NCI-H510A treated with DMSO at 0.1 percent for 48 hours (cell line): ENCODE results near the gene PDE4B.
"Not testable (repeated sequence)": the region's sequence is repeated elsewhere in the genome, so short reads cannot be mapped to it uniquely, and the experiment has no call there.

Experiments
- DNase-seq: peaks from one replicate; lab custom pipeline; 2025; lab: John Stamatoyannopoulos, UW

The PDE4B gene

DNA sequence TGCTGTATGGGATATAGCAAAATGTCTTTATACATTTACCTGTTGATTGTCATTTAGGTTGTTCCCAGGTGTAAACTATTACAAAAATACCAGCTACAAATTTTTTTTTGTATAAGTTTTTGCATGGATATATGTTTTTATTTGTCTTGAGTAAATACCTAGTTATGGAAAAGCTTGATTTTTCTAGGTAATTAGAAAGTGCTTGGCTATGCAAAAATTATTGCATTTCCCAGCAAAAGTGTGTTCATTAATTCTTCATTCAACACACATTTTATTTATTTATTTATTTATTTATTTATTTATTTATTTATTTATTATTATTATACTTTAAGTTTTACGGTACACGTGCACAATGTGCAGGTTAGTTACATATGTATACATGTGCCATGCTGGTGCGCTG, 22.1 kb downstream of the PDE4B start:
- DNase-seq = no peak

DNA sequence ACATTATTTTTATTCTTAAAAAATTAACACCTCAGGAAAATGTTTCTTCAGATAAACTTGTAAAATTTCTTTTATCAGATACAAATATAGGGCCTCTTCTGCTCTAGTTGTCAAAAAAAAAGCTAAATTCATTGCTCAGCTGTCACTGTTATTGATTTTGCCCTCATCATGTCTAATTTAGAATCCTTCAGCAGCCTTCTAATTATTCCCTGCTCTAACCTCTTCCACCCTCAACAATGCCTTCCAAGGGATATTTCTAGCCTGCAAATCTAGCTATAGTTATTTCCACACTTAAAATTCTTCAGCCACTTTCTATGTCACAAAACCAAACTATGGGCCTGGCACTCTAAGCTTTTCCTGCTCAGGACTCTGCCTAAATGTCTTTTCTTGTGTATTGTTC, 25.2 kb downstream of the PDE4B start:
- no peak for DNase-seq

DNA sequence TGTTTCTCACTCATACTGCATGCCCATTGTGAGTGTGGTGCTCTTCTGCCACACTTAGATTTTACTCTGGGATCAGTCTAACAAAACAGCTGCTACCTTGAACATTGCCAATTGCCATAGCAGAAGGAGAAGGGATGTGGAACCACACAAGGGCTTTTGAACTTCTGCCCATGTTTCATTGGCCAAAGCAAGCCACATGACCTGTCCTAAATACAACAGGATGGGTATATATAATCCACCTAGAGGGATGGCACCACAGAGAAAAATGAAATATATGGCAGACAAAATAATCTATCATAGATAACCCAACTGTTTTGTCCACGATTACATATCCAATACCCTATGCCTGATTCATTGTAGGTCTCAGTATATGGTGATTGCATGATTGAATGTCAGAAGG, 26.3 kb downstream of the PDE4B start:
- no peak for DNase-seq

DNA sequence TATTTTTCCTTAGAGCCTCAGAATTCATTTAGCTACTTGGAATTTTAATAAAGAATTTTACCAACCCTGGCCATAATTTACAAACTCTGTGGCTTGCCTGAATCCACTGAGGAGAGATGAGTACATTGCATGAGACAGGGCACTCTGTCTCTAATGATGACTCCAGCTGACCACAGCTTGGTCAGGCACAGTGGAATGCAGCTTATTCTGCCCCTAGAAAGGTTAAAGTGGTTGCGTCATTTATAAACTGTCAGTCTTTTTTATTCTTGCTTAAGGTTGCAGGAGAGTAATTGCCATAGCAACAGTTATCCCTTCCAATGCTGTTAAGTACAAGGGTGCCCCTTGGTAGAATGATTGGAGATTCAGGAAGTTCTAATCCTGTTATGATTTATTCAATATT, 28.3 kb downstream of the PDE4B start:
- DNase-seq = no peak

DNA sequence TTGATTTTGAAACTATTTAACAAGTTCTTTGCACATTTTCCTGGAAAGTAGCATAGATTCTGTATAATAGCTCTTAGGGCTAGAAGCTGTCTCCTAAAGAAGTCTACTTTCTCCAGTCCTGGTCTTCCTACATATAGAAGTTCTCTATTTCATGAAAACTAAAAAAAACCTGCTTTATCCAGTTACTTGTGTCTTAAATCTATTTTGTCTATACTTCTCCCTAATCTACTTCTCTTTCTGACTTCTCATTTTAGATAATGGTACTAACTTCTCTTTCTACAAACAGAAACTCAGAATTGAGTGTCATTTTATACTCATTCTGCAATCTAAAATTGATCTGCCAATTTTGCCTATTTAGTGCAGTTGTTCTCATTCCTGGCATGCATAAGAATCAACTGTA, 28.7 kb downstream of the PDE4B start:
- no peak for DNase-seq

DNA sequence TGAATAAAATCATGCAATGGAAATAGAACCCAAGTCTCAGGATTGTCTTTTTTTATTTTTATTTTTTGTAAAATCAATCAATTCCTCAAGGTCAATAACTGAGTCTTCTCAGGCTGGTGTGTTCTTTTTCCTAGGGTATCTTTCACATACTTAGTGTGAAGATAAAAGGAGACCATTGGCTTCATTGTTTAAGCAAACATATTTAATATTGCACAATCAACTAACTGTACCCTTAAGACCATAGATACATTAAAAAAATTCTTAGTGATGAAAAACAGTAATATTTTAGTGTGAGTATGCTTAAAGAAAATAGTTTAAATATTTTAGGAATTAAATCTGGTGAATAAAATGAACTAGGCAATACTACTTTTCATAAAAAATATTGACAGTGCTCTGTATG, 31.4 kb downstream of the PDE4B start:
- no peak for DNase-seq

DNA sequence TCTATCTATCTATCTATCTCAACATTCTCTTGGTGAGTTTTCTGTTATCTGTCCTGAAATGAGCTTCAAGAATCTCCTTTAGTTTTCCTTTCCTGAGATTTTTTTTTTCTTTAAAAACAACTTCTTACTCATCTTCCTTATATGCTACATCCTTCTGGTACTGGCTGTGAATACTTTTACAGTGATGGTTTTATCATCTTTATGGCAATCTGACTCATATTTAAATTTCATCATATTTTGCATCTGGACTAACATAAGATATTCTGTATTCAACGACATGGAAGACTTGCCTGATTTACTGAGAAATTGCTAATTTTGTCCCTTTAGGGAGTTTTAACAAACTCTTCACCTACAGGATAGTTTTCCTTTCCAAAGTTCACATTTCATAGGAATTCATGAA, 33.0 kb downstream of the PDE4B start:
- DNase-seq = no peak

DNA sequence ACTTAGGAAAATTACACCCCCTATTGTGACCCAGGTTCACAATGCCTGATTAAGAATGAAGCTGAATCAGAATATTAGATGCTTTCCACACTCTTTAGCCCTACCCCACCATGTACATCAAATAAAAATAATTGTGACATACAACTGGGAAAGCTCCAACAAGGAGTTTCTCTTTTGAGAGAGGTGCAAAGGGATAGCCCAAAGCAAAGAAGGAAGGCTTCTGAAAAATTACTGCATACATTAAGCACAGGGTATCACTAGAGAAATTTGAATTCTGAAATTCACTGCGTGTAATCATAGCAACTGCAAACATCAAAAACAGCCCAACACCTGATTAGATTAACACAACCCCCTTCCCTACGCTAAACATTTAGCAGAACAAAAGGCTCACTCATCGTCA, 34.1 kb downstream of the PDE4B start:
- no peak for DNase-seq

DNA sequence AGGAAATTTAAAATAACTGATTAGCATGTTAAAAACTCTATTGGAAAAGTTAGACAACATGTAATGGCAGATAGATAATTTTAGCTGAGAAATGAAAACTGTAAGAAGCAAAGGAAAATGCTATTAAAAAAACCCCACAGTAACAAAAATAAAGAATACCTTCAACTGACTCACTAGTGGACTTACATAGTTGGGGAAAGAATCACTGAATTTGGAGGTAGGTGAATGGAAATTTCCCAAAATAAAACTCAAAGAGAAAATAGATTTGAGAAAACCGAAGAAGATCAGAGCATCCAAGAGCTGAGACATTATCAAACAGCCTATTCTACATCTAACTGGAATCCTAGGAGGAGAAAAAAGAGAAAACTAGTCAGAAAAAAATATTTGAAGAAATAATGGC, 34.7 kb downstream of the PDE4B start:
- DNase-seq = no peak

DNA sequence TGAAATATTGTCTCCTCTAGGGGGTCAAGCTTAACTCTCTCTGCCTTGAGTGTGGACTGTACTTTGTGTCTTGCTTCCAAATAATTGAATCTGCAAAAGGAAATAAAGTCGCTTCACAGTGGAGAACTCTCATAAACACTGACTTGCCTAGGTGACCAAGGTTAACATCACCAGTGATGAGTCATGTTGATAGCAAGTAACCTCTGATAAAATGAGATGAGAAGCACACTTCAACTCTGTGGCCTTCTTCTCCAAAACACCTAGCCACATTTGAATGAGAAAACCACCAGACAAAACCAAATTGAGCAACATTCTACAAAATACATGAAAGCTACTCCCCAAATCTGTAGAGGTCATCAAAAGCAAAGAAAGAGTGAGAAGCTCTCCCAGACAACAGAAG, 37.6 kb downstream of the PDE4B start:
- no peak for DNase-seq

DNA sequence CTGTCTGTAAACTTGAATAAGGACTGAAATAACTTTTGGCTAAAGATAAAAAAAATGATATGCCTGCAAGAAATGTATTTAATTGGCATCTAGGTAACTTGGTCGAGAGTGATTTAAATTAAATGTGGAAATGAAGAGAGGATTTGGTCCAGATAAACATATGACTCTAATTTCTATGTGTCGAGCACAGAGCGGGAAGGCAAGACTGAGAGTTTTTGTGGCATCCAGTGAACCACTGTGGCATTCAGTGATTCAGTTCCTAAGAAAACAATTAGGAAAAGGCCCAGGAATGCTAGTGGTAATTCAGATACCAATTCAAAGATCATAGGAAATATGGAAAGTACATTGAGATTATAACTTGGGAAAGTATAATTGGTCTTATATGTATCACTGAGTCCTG, 39.6 kb downstream of the PDE4B start:
- DNase-seq = no peak

DNA sequence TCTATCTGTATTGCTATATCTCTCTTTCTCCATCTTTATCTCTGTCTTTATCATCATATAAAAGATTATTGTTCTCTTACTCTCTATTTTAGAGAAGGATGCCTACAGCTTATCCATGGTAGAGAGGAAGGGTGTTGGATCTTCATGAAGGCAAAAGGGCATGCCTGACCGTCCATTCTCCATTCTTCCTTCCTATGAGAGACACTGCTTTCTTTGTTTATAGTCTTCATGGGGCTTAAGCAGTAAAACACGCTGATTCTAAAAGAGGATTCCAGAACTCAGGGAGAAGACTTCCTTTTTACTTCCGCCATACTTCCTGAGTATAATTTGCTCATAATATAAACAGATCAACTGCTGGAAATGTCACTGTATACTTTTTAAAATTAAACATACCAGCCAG, 44.0 kb downstream of the PDE4B start:
- no peak for DNase-seq

DNA sequence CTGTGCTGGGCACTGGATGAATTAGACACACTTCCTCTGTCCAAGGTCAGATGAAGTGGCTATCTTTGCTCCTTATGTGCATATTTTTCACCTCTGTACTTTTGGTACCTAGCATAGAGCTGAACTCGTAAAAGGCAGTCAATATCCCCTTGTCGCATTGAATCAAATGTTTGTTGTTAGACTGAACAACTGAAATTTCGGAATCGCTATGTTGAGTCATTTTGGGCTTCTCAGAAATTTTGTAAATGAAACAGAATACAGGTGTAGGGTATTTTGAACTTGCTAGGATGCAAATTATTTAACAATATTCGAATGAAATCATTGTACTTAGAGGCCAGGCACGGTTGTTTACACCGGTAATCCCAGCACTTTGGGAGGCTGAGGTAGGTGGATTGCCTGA, 48.0 kb downstream of the PDE4B start:
- DNase-seq = no peak

DNA sequence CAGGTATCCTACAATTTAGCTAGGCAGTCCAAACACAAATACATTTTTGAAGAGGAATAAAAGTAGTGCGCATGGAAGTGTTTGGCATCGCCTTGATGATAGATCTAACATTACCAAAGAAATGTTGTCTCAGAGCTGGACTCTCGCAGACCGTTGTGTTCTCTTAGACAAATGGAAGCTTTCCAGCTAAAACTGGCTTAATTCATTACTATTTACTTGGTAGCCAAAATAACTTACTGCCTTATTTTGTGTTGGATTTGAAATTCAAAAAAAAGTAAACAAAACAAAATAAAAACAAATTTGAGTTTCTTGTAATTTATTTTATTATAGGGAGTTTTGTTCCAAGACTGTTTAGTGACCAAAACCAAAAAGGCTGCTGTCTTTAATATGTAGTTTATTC, 51.6 kb downstream of the PDE4B start:
- no peak for DNase-seq

DNA sequence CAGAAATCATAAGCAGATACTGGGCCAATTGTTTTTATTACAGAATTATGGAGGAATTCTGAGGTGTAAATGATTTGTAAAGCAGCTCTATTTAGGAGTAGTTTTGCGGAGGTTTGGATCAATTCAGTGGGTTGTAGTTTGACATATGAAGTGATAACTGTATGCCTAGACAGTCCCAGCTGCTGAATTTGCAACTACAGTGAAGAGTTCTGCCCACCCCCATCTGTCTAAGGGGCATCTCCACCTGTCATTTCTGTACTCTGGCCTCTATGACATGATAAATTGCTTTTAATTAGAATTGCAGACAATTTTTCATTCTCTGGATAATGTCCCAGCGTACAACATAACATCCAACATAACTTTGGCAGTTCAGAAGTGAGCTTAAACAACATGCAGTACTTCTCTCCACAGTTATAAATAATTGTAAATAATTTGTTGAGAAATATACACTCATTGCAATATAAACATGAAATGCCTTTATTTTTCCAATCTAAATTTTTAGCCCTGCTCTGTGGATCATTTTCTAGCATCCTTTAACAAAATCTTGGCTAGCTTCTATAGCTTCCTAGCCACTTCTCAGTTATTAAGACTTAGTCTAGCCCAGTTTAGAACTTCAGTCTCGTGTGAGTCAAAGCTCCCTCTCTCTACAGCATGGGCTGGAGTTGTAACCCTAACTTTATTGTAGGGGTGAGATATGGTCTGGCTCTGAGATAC, 52.3 kb downstream of the PDE4B start:
- no peak for DNase-seq

DNA sequence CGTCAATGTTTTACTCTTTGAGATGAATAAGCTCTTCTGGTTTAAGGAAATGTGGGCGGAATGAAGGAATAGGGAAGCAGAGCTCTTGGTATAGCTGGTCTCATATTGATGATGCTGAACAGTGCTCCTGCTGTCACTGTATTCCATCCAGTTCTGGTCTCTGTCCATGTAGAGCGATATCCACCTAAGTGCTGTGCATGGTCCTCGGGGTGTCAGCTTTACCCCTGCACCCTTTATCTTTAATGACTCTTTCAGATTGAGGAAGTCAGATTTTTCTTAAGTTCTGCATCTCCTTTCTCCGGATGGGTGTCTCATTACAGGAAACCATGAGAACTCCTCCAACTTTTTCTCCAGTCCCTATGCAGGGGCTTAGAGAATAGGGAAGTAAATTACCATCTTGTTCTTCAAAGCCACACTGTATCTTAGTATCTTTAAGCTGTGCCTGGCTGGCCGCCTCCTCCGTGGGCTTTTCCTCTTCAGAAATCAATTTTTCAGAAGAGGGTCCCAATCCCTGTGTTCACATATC, 52.9 kb downstream of the PDE4B start:
- DNase-seq = no peak

DNA sequence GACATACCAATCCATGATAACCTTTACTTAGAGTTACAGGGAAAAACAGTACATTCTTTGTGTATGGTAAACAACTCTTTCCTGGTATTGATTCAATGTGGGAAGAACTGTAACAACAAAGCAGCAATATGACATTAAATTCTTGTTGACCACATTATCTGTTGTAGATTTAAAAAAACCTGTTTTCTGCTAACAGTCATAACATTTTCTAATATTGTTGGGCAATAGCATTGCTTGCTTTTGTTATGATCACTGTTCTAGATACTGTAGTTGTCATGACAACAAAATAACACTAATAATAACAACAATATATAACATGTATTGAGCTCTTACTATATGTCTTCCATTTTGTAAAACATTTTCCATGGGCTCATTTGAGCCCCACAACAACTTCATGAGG, 54.2 kb downstream of the PDE4B start:
- DNase-seq = no peak

DNA sequence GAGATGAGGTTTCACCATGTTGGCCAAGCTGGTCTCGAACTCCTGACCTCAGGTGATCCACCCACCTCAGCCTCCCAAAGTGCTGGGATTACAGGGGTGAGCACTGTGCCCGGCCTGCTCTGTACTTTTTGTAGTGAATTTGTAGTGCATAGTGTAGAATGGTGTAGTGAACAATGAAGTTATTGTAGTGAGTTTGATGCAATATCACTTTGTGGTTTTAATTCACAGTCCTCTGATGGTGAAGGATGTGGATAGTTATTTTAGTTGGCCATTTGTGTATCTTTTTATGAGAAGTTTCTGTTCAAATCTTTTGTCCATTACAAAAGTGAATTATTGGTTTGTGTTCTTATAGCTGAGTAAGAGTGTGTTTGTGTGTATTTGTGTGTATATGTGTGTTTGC, 57.6 kb downstream of the PDE4B start:
- DNase-seq = no peak

DNA sequence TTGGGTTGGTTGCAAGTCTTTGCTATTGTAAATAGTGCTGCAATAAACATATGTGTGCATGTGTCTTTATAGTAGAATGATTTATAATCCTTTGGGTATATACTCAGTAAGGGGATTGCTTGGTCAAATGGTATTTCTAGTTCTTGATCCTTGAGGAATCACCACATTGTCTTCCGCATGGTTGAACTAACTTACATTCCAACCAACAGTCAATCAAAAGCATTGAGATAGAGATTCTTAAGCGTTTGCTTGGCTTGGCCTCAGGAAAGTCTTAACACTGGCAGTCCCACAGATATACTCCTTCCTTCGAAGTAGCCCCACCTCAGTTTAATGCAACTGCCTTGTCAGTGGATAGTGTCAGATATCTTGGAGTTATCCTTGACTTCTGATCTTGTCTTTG, 63.9 kb downstream of the PDE4B start:
- not testable (repeated sequence) for DNase-seq

DNA sequence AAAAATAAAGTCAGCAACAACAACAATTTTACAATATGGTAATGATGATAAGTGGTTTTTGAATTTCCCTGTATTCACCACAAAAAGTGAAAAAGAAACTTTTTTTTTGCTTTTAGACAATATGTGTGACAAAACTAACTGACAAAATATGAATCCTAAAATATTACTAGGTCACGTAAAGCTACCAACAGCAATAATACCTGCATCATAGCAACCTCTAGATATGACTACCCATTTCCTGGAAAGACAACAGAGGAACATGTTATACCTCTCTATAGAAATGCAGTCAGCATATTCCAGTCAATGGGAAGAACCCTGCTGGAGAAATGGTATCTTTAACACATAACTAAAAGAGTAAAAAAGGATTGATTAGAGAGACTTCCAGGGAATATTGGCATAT, 73.7 kb downstream of the PDE4B start:
- no peak for DNase-seq

DNA sequence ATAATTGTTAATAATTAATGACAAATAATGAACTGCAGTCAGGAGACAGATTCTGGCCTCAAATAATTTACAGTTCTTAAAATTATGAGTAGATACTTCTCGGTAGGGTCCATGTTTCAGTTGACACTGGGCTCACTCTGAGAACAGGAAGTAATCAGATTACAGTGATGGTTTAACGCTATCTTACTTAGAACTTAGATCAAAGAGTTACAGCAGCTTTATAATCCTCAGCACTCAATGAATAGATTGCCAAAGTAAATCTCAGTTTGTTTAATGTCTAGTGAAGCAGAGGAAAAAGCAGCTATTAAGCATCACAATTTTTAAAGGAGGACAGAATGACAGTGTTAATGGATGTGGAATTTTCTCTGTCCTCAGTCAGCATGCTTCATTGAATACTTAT, 79.6 kb downstream of the PDE4B start:
- DNase-seq = no peak

DNA sequence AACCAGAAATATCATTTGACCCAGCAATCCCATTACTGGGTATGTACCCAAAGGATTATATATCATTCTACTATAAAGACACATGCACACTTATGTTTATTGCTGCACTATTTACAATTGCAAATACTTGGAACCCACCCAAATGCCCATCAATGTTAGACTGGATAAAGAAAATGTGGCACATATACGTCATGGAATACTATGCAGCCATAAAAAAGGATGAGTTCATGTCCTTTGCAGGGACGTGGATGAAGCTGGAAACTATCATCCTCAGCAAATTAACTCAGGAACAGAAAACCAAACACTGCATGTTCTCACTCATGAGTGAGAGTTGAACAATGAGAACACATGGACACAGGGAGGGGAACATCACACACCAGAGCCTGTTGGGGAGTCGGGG, 85.6 kb downstream of the PDE4B start:
- not testable (repeated sequence) for DNase-seq

DNA sequence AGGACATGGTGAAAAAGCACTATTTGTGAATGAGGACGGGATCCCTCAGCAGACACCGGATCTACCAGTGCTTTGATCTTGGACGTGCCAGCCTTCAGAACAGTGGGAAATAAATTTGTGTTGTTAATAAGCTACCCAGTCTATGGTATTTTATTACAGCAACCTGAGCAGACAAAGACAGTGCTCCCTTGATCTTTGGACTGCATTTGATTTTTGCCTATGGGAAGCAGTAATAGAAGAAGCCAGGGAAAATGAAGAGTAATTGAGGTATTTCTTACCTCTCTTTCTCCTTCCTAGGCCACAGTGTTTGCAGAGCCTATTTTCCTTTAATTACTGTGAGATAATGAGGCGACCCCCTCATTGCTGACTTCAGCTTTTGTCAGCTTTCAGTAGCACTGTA, 87.9 kb downstream of the PDE4B start:
- DNase-seq = no peak

DNA sequence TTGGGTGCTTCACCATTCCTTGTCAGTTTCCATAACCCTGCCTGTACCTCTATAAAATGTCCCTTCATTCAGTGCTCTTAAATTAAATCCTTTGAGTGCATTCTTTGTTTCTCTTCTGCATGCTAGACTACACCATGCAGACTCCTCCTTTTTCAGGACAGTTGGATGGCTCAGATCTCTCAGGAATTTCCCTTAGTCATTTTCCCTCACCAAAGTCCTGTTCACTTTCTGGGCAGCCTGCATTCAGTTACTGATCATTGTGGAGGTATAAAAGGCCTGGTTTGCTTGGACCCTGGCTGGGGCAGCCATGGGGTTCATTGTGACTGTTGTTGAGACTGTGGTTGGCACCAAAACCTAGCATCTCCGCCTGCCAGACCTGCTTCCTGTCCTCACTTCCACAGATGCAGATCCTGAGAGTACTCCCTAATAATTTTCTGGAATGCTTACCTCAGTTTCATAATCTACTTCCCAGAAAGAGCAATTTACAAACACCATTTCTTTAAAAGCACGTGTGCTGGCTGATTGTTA, 88.4 kb downstream of the PDE4B start:
- DNase-seq = no peak
